C4-2B (cell line): ENCODE results near the gene MROH7.

Source experiments
- CTCF ChIP-seq: fragments of 450-650 bp; conservative IDR thresholded peaks from 2 replicates; pipeline ENCODE4 v1.5.1; 2017; ENCODE audit warnings: mild to moderate bottlenecking
- ZFX ChIP-seq: fragments of 450-650 bp; IDR thresholded peaks from 2 replicates; pipeline ENCODE4 v1.6.1; 2017

GRCh38 chr1:54652168-54652567 lies 10.6 kb downstream of the MROH7 start:
- TF ChIP-seq CTCF: no peak
- no peak for TF ChIP-seq ZFX
